ENCODE measurements around the gene SPCS2. TPM values are rescaled to one million over a fixed set of nuclear protein-coding genes. Genes with fewer than 3 reads are reported as not detected.
A peak's percentile ranks its signal among the peaks of the same experiment; 100 is the strongest.

Gene SPCS2
- total and polyA plus RNA-seq, 12 donors = 78.4 to 143 (median 107) TPM

GRCh38 chr11:74948546-74948897, 544 bp upstream of the SPCS2 start:
- DNase-seq (no peak), ATAC-seq (peak in 6 of 8 donors; percentile 10 to 63 (median 40))
- Histone ChIP-seq H3K4me1 (peaks cover 0 to 53% (median 47%) of the 10 kb centered on the region in 9 donors), H3K27ac (peak overlapping the region in 9 of 10 donors; percentile 79 to 95 (median 87)), H3K4me3 (peak overlapping the region; percentile 40 to 93 (median 82)), H3K27me3 (no peaks in the 10 kb centered on the region), H3K9me3 (no peaks in the 10 kb centered on the region), H3K36me3 (peaks cover 0 to 40% (median 0%) of the 10 kb centered on the region in 9 donors)
- TF ChIP-seq CTCF (IDR thresholded peaks at IDR 0.05) = no peak
- intact Hi-C loops (cut with DNase I) = no loop called here
- 1% methylated on average over 9 of the region's 9 CpGs for WGBS, 2 donors

DNA sequence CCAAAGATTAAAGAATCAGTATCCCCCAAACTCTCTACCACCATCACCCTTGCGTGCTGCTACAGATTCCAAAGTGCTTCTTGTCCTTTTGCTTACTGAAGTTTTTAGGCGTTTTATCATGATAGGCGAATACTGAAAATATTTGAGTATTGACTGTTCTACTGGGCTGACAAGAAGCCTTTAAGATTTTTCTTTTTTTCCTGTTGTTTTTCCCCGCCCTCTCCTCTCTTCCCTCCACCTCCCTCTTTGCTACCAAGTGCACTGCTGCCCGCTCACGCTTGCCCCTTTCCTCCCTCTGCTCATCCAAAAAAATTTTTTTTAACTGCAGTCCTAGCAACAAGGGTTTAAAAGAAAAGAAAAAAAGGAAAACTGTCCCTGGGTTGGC, 679 bp downstream of the SPCS2 start:
- intact Hi-C loops (cut with DNase I) = no loop called here
- no peak for TF ChIP-seq CTCF (IDR thresholded peaks at IDR 0.05)
- ATAC-seq (no peak), DNase-seq (no peak)
- WGBS, 2 donors = 0 to 1% methylated on average over 6 of the region's 6 CpGs
- peaks cover 0 to 35% (median 0%) of the 10 kb centered on the region in 9 donors for H3K36me3 ChIP-seq
- peak overlapping the region in 9 of 10 donors; percentile 79 to 95 (median 87) for H3K27ac ChIP-seq
- H3K9me3 ChIP-seq = no peaks in the 10 kb centered on the region
- peaks cover 0 to 63% (median 47%) of the 10 kb centered on the region in 9 donors for H3K4me1 ChIP-seq
- H3K4me3 ChIP-seq = peak overlapping the region; percentile 50 to 93 (median 82)
- no peaks in the 10 kb centered on the region for H3K27me3 ChIP-seq

DNA sequence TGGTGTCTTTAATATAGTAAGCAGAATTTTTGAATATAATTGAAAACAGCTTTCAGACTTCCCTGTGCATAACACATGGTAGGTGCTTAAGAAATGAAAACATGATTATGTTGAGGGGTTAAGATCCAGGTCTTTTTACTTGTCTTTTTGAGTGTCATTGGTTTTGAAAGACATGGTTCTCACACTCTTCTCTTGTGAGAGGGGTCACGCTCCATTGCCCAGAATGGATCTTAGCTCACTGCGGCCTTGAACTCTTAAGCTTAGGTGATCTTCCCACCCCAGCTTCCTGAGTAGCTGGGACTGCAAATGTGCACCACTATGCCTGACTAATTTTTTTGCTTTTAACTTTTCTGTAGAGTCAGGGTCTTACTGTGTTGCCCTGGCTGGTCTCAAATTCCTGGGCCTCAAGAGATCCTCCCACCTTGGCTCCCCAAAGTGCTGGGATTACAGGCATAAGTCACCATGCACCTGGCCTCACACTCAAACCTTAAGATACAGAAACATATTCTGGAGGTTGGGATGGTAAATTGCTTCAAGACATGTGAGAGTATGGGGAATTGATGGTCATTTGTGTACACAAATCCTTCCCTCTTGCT, 1.4 kb downstream of the SPCS2 start:
- Histone ChIP-seq H3K27me3 (no peaks in the 10 kb centered on the region), H3K9me3 (no peaks in the 10 kb centered on the region), H3K4me1 (peaks cover 0 to 63% (median 50%) of the 10 kb centered on the region in 9 donors), H3K36me3 (peaks cover 0 to 39% (median 0%) of the 10 kb centered on the region in 9 donors), H3K27ac (peak overlapping the region in 8 of 10 donors; percentile 51 to 95 (median 86)), H3K4me3 (peak overlapping the region; percentile 50 to 93 (median 82))
- WGBS, 2 donors = 55 to 64% methylated on average over 2 of the region's 2 CpGs
- ATAC-seq (no peak), DNase-seq (no peak)
- intact Hi-C loops (cut with DNase I) = no loop called here
- TF ChIP-seq CTCF (IDR thresholded peaks at IDR 0.05) = no peak

DNA sequence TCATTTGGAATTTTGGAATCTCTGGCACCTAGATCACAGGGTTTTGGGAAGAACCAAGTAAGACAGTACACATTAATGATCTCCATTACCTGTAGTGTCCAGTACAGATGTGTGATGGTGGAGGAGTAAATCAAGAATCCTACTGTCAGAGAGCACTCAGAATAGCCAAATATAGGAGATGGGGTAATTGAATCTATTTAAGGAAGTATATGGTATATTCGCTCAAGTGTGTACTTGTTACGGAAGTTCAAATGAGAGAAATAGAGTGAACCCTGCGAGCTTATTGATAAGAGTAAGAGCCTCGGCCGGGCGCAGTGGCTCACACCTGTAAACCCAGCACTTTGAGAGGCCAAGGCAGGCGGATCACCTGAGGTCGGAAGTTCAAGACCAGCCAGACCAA, 2.2 kb downstream of the SPCS2 start:
- peaks cover 0 to 69% (median 53%) of the 10 kb centered on the region in 9 donors for H3K4me1 ChIP-seq

More for the DNA sequence above, 2.2 kb downstream of the SPCS2 start:
- ATAC-seq (no peak), DNase-seq (no peak)
- H3K9me3 ChIP-seq = no peaks in the 10 kb centered on the region
- TF ChIP-seq CTCF (IDR thresholded peaks at IDR 0.05) = no peak
- H3K36me3 ChIP-seq = peaks cover 0 to 39% (median 0%) of the 10 kb centered on the region in 9 donors
- 79 to 80% methylated on average over 8 of the region's 8 CpGs for WGBS, 2 donors
- no peaks in the 10 kb centered on the region for H3K27me3 ChIP-seq
- no peak overlapping the region for H3K27ac ChIP-seq
- H3K4me3 ChIP-seq = peak overlapping the region in 1 of 10 donors; percentile 89
- intact Hi-C loops (cut with DNase I) = no loop called here
